ENCODE measurements around the gene GDPD3.

DNA sequence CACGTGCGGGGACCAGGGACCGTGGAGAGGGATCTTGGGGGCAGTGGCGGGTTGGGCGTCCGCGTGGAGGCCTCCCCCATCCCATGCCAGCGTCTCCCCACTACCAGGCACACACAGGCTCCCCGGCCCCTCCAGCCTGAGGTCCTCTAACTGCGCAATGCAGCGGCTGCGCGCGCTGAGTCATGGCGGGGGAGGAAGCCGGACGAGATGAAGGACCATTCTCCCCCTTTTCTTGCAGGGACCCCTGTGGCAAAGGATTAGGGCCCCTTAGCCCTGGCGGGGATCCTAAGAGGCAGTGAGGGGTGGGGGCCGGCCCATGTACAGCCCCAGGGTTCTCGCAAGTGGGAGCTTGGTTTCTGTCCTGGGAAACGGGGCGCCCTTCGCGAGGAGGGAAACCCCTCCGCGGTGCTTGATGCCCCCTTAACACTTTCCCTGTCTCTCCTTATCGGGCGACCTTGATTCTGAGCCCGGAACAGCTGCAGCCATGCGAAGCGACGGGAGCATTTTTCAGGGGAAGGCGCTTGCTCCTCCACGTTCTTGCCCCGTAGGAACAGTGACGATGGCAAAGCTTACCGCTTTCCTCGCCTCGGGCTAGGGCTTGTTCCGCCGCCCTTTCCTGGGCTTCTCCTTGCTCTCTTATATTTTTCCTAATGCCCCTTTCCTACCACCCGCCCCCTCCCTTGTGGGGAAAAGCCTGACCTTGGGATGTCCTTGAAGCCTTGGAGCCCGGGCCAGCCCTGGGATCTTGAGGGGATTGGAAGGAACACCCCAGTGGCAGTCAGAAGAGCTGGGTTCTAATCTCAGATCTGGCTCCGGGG is 47.2 kb downstream of the GDPD3 start:
- no peak for TF ChIP-seq CTCF (IDR thresholded peaks at IDR 0.05; ENCODE audit: low read depth, low read length)
- no peak for TF ChIP-seq EZH2phosphoT487 (IDR thresholded peaks at IDR 0.05; ENCODE audit: low read depth)
